H9 (cell line): Measurements from ENCODE around the gene IL17RE. TPM values are rescaled to one million over a fixed set of nuclear protein-coding genes. Genes with fewer than 3 reads are reported as not detected.

ENCODE experiments used
- DNase-seq: peaks from one replicate; pipeline ENCODE4 v3.0.0-alpha.2; 2017
- H2AFZ ChIP-seq: one replicate; pipeline ENCODE4 v1.6.1; 2013; ENCODE audit warnings: mild to moderate bottlenecking, low read length, control low read depth, moderate library complexity
- H2AK5ac ChIP-seq: 2 replicates; pipeline ENCODE4 v1.6.1; 2013; ENCODE audit warnings: low read length, control low read depth, mixed read lengths; ENCODE audit not compliant: insufficient read length
- H2BK120ac ChIP-seq: one replicate; pipeline ENCODE4 v1.6.1; 2013; ENCODE audit warnings: low read depth, mild to moderate bottlenecking, low read length, control low read depth, inconsistent platforms; ENCODE audit not compliant: poor library complexity, severe bottlenecking
- H2BK12ac ChIP-seq: 2 replicates; pipeline ENCODE4 v1.6.1; 2013; ENCODE audit warnings: low read length, control low read depth, mixed read lengths, low read depth; ENCODE audit not compliant: insufficient read length
- H2BK15ac ChIP-seq: 2 replicates; pipeline ENCODE4 v1.6.1; 2013; ENCODE audit warnings: low read depth, low read length, control low read depth
- H2BK20ac ChIP-seq: one replicate; pipeline ENCODE4 v1.6.1; 2013; ENCODE audit warnings: low read depth, mild to moderate bottlenecking, low read length, control low read depth, inconsistent platforms; ENCODE audit not compliant: poor library complexity, severe bottlenecking
- H2BK5ac ChIP-seq: 2 replicates; pipeline ENCODE4 v1.6.1; 2013; ENCODE audit warnings: low read length, control low read depth, mixed read lengths; ENCODE audit not compliant: insufficient read length
- H3K14ac ChIP-seq: 2 replicates; pipeline ENCODE4 v1.6.1; 2013; ENCODE audit warnings: low read length, control low read depth; ENCODE audit not compliant: insufficient read depth
- H3K18ac ChIP-seq: 2 replicates; pipeline ENCODE4 v1.6.1; 2013; ENCODE audit warnings: low read depth, mild to moderate bottlenecking, mixed read lengths, low read length, control low read depth; ENCODE audit not compliant: insufficient read length
- H3K23ac ChIP-seq: 2 replicates; pipeline ENCODE4 v1.6.1; 2013; ENCODE audit warnings: low read length, control low read depth, mixed read lengths, low read depth; ENCODE audit not compliant: insufficient read length
- H3K23me2 ChIP-seq: 2 replicates; pipeline ENCODE4 v1.6.1; 2013; ENCODE audit warnings: low read depth, mild to moderate bottlenecking, mixed read lengths, low read length, control low read depth; ENCODE audit not compliant: insufficient read length, poor library complexity, severe bottlenecking
- H3K27ac ChIP-seq: 2 replicates; pipeline ENCODE4 v1.5.1; 2013; ENCODE audit warnings: low read length, control low read depth, mixed read lengths, low read depth; ENCODE audit not compliant: insufficient read length
- H3K27me3 ChIP-seq: 2 replicates; pipeline ENCODE4 v1.6.1; 2013; ENCODE audit warnings: low read length, control low read depth, inconsistent platforms; ENCODE audit not compliant: insufficient read depth
- H3K4ac ChIP-seq: 2 replicates; pipeline ENCODE4 v1.6.1; 2013; ENCODE audit warnings: low read depth, mild to moderate bottlenecking, control low read depth, inconsistent platforms, low read length, moderate library complexity
- H3K4me1 ChIP-seq: 2 replicates; pipeline ENCODE4 v1.6.1; 2013; ENCODE audit warnings: low read length, control low read depth, inconsistent platforms; ENCODE audit not compliant: insufficient read depth
- H3K4me2 ChIP-seq: 2 replicates; pipeline ENCODE4 v1.6.1; 2013; ENCODE audit warnings: low read length, control low read depth, mixed read lengths; ENCODE audit not compliant: insufficient read length, insufficient read depth
- H3K56ac ChIP-seq: 2 replicates; pipeline ENCODE4 v1.6.1; 2013; ENCODE audit warnings: low read depth, mild to moderate bottlenecking, mixed read lengths, low read length, control low read depth; ENCODE audit not compliant: insufficient read length
- H3K79me1 ChIP-seq: 2 replicates; pipeline ENCODE4 v1.6.1; 2013; ENCODE audit warnings: low read depth, mild to moderate bottlenecking, moderate library complexity, low read length, control low read depth, inconsistent platforms; ENCODE audit not compliant: insufficient read depth, poor library complexity, severe bottlenecking
- H3K79me2 ChIP-seq: 2 replicates; pipeline ENCODE4 v1.6.1; 2013; ENCODE audit warnings: low read length, control low read depth, inconsistent platforms; ENCODE audit not compliant: insufficient read depth
- H3K9ac ChIP-seq: 2 replicates; pipeline ENCODE4 v1.6.1; 2013; ENCODE audit warnings: low read length, control low read depth, mixed read lengths; ENCODE audit not compliant: insufficient read length; ENCODE audit errors: extremely low read depth
- H3K9me3 ChIP-seq: one replicate; pipeline ENCODE4 v1.6.1; 2013; ENCODE audit warnings: low read depth, low read length, inconsistent platforms; ENCODE audit not compliant: control insufficient read depth
- H3T11ph ChIP-seq: one replicate; pipeline ENCODE4 v1.6.1; 2013; ENCODE audit warnings: mild to moderate bottlenecking, low read length, control low read depth, inconsistent platforms
- H4K20me1 ChIP-seq: one replicate; pipeline ENCODE4 v1.6.1; 2013; ENCODE audit not compliant: control insufficient read depth, insufficient read length, insufficient read depth
- H4K5ac ChIP-seq: 2 replicates; pipeline ENCODE4 v1.6.1; 2013; ENCODE audit warnings: low read depth, mild to moderate bottlenecking, mixed read lengths, low read length, control low read depth; ENCODE audit not compliant: insufficient read length
- H4K8ac ChIP-seq: replicated peaks from 2 replicates; pipeline ENCODE4 v1.6.1; 2013; ENCODE audit warnings: low read length, control low read depth, mixed read lengths, low read depth; ENCODE audit not compliant: insufficient read length
- H4K91ac ChIP-seq: 2 replicates; pipeline ENCODE4 v1.6.1; 2013; ENCODE audit warnings: low read depth, mild to moderate bottlenecking, moderate library complexity, mixed read lengths, low read length, control low read depth; ENCODE audit not compliant: insufficient read length
- H3K27ac Mint-ChIP-seq, 3 experiments: 2 replicates in 2 of 3; 3 replicates in 1 of 3; pipeline ENCODE4 v1.8.0; 2020 to 2021; ENCODE audit warnings: mixed read lengths in 3 of 3, mild to moderate bottlenecking in 1 of 3, moderate library complexity in 1 of 3
- H3K27me3 Mint-ChIP-seq: 2 replicates; pipeline ENCODE4 v1.8.0; 2021; ENCODE audit warnings: low read depth, mild to moderate bottlenecking, moderate library complexity, mixed read lengths
- H3K36me3 Mint-ChIP-seq, 3 experiments: 2 replicates in 2 of 3; 3 replicates in 1 of 3; pipeline ENCODE4 v1.8.0; 2020 to 2021; ENCODE audit warnings: low read depth in 3 of 3, mixed read lengths in 3 of 3; ENCODE audit not compliant: insufficient read depth in 1 of 3
- H3K4me1 Mint-ChIP-seq, 2 experiments: 2 replicates each; pipeline ENCODE4 v1.8.0; 2020; ENCODE audit warnings: mixed read lengths in 2 of 2
- H3K4me3 Mint-ChIP-seq, 2 experiments: 2 replicates in 1 of 2; 3 replicates in 1 of 2; pipeline ENCODE4 v1.8.0; 2020 to 2021; ENCODE audit warnings: mild to moderate bottlenecking in 2 of 2, mixed read lengths in 2 of 2, moderate library complexity in 1 of 2
- H3K9me3 Mint-ChIP-seq, 2 experiments: 2 replicates in 1 of 2; 3 replicates in 1 of 2; pipeline ENCODE4 v1.8.0; 2020; ENCODE audit warnings: mild to moderate bottlenecking in 2 of 2, mixed read lengths in 2 of 2, moderate library complexity in 1 of 2
- CTCF ChIP-seq: fragments of 200-600 bp; sonication (generic); conservative IDR thresholded peaks from 3 replicates; pipeline ENCODE4 v1.8.0; 2021; ENCODE audit warnings: antibody characterized with exemption, mild to moderate bottlenecking
- WGBS: extraction: QIAGEN DNeasy Blood & Tissue Kit; methylation state at CpG from one replicate; pipeline ENCODE4 v1.1.7; 2013; ENCODE audit warnings: missing lambda C conversion rate, low lambda C conversion rate, mixed read lengths; ENCODE audit not compliant: insufficient read length; ENCODE audit errors: extremely low coverage; 5-methylcytosine and 5-hydroxymethylcytosine counted together
- total RNA-seq: library from RNA; stranded (reverse); gene quantifications from 2 replicates; pipeline ENCODE4 v1.2.1, GENCODE V29; 2021

The IL17RE gene
- total RNA-seq, 1 experiment from 2014 or later, result 2.1 TPM

- Histone ChIP-seq H2BK120ac (no peak overlapping the region), H2BK12ac (no peak overlapping the region), H2BK15ac (no peak overlapping the region), H4K20me1 (no peaks in the 10 kb centered on the region), H3K9ac (no peak overlapping the region), H2BK5ac (no peak overlapping the region), H3K23ac (no peak overlapping the region), H3K9me3 (no peaks in the 10 kb centered on the region), H3K23me2 (no peaks in the 10 kb centered on the region), H3K14ac (no peak overlapping the region), H3K79me1 (no peaks in the 10 kb centered on the region), H3K79me2 (no peaks in the 10 kb centered on the region), H2BK20ac (no peak overlapping the region), H3K18ac (no peak overlapping the region), H2AK5ac (no peak overlapping the region), H4K91ac (no peak overlapping the region), H3K4me2 (no peak overlapping the region), H4K5ac (no peak overlapping the region), H3K4ac (no peak overlapping the region), H3K27me3 (no peaks in the 10 kb centered on the region), H3K4me1 (no peaks in the 10 kb centered on the region), H3T11ph (no peak overlapping the region), H2AFZ (no peak overlapping the region), H3K56ac (no peak overlapping the region), H4K8ac (no peak overlapping the region), H3K27ac (no peak overlapping the region)
- peaks cover 2% of the 10 kb centered on the region; the same call in 1 of the 2 replicates for H3K27me3 Mint-ChIP-seq
- no CpG with 5 or more reads among the region's 3 CpGs for WGBS
- H3K27ac Mint-ChIP-seq, result no peak overlapping the region
- peaks cover 0 to 5% (median 0%) of the 10 kb centered on the region in 3 experiments; a peak in 1 of 7 replicates for H3K36me3 Mint-ChIP-seq
- H3K4me1 Mint-ChIP-seq, result peaks cover 2 to 3% of the 10 kb centered on the region in 2 experiments
- H3K9me3 Mint-ChIP-seq, result no peaks in the 10 kb centered on the region; a peak in 2 of 5 replicates
- no peak for DNase-seq
- TF ChIP-seq CTCF, result no peak
- H3K4me3 Mint-ChIP-seq, result no peak overlapping the region
Observed at GRCh38 chr3:9908286-9908685, 5.6 kb downstream of the IL17RE start.
